Lung (tissue), 12 donors: Measurements from ENCODE around the gene MAP3K14. TPM values are rescaled to one million over a fixed set of nuclear protein-coding genes. Genes with fewer than 3 reads are reported as not detected.

Experiments used
- ATAC-seq: fragments of 200-7000 bp; cut with Tn5 transposase; one replicate; pipeline ENCODE4 v1.9.1; 2020; ENCODE audit warnings: moderate number of reproducible peaks; ENCODE audit not compliant: insufficient read depth, low FRiP score
- DNase-seq, 3 donors: peaks; one replicate each; pipeline ENCODE4 v3.0.0-alpha.2; 2013 to 2017
- H3K27ac ChIP-seq, 2 donors: one replicate each; pipeline ENCODE4 v1.5.1; 2013; ENCODE audit warnings: mild to moderate bottlenecking in 2 of 2, moderate library complexity in 2 of 2, control low read depth in 1 of 2, inconsistent platforms in 1 of 2, low read depth in 1 of 2, low read length in 1 of 2
- H3K27me3 ChIP-seq, 3 donors: one replicate each; pipeline ENCODE4 v1.5.1; 2013; ENCODE audit warnings: low read length in 2 of 3; ENCODE audit not compliant: control insufficient read depth in 3 of 3, insufficient read depth in 3 of 3
- H3K36me3 ChIP-seq, 4 donors: one replicate each; pipeline ENCODE4 v1.5.1; 2013; ENCODE audit warnings: low read length in 4 of 4, mild to moderate bottlenecking in 1 of 4, moderate library complexity in 1 of 4; ENCODE audit not compliant: control insufficient read depth in 4 of 4, insufficient read depth in 4 of 4
- H3K4me1 ChIP-seq, 5 donors: one replicate each; pipeline ENCODE4 v1.5.1; 2013; ENCODE audit warnings: low read length in 5 of 5, mild to moderate bottlenecking in 2 of 5, moderate library complexity in 1 of 5; ENCODE audit not compliant: control insufficient read depth in 5 of 5, insufficient read depth in 5 of 5
- H3K4me3 ChIP-seq: one replicate; pipeline ENCODE4 v1.5.1; 2013; ENCODE audit warnings: mild to moderate bottlenecking, control low read depth, moderate library complexity
- H3K9ac ChIP-seq, 2 donors: one replicate each; pipeline ENCODE4 v1.5.1; 2013; ENCODE audit warnings: low read length in 2 of 2, control low read depth in 1 of 2; ENCODE audit not compliant: insufficient read depth in 1 of 2
- H3K9me3 ChIP-seq, 4 donors: one replicate each; pipeline ENCODE4 v1.5.1; 2013; ENCODE audit warnings: low read length in 3 of 4, mild to moderate bottlenecking in 1 of 4, moderate library complexity in 1 of 4; ENCODE audit not compliant: control insufficient read depth in 4 of 4, insufficient read depth in 3 of 4
- CTCF ChIP-seq: IDR thresholded peaks from 2 replicates; pipeline ENCODE4 v1.5.1; 2012; ENCODE audit warnings: mild to moderate bottlenecking; ENCODE audit errors: control extremely low read depth, extremely low read depth
- WGBS, 2 donors: extraction: QIAGEN DNeasy Blood & Tissue Kit; methylation state at CpG; one replicate each; pipeline ENCODE4 v1.1.7; 2013; 5-methylcytosine and 5-hydroxymethylcytosine counted together
- polyA plus RNA-seq, 2 donors: library from polyadenylated mRNA; stranded (reverse); fragments of 200-250 nt; gene quantifications; one replicate each; pipeline ENCODE4 v1.2.1, GENCODE V29; 2013
- total RNA-seq, 2 donors: library from RNA; depleted of rRNA in 1 of 2; stranded (reverse); fragments of >200 nt in 1 of 2; gene quantifications; one replicate each; pipeline ENCODE4 v1.2.1, GENCODE V29; 2014 to 2021
- donor health status: control.
- donor health status: control.
- donor health status: Bipolar disorder and iron deficiency.
- donor health status: healthy.
- donor health status: DM: yes; HTN: yes; CAD: no.

The MAP3K14 gene
- total and polyA plus RNA-seq, 4 donors, result 5.9 to 13.5 (median 7.8) TPM

GRCh38 chr17:45248132-45248957, 68.5 kb downstream of the MAP3K14 start:
- peaks cover 0 to 2% (median 0%) of the 10 kb centered on the region in 3 donors for H3K27me3 ChIP-seq
- peaks cover 0 to 22% (median 0%) of the 10 kb centered on the region in 4 donors for H3K36me3 ChIP-seq
- peak overlapping the region; percentile 33 for H3K4me3 ChIP-seq
- 26 to 29% methylated on average over 22 to 39 of the region's 39 CpGs for WGBS, 2 donors
- peak overlapping the region; percentile 20 to 31 for H3K9ac ChIP-seq
- DNase-seq, result peak in 2 of 3 donors; percentile 40 to 45
- H3K9me3 ChIP-seq, result no peaks in the 10 kb centered on the region
- ATAC-seq, result peak; percentile 58
- peaks cover 0 to 13% (median 0%) of the 10 kb centered on the region in 5 donors for H3K4me1 ChIP-seq
- H3K27ac ChIP-seq, result peak overlapping the region in 1 of 2 donors; percentile 91
- no peak for TF ChIP-seq CTCF

- Histone ChIP-seq H3K4me1 (peaks cover 0 to 13% (median 0%) of the 10 kb centered on the region in 5 donors), H3K27ac (peak overlapping the region in 1 of 2 donors; percentile 91), H3K9me3 (no peaks in the 10 kb centered on the region), H3K27me3 (peaks cover 0 to 2% (median 2%) of the 10 kb centered on the region in 3 donors), H3K9ac (no peak overlapping the region), H3K36me3 (peaks cover 0 to 28% (median 0%) of the 10 kb centered on the region in 4 donors), H3K4me3 (peak overlapping the region; percentile 33)
- DNase-seq (peak; percentile 81 to 87 (median 85)), ATAC-seq (peak; percentile 91)
- 1 to 2% methylated on average over 41 to 61 of the region's 61 CpGs for WGBS, 2 donors
- TF ChIP-seq CTCF, result no peak
Observed at GRCh38 chr17:45247429-45248131, 69.2 kb downstream of the MAP3K14 start.

- peaks cover 0 to 13% (median 0%) of the 10 kb centered on the region in 5 donors for H3K4me1 ChIP-seq
- no peak for TF ChIP-seq CTCF
- peak overlapping the region in 1 of 2 donors; percentile 51 for H3K27ac ChIP-seq
- peak in 2 of 3 donors; percentile 61 to 77 for DNase-seq
- peaks cover 0 to 33% (median 0%) of the 10 kb centered on the region in 4 donors for H3K36me3 ChIP-seq
- peak overlapping the region; percentile 32 for H3K4me3 ChIP-seq
- WGBS, 2 donors, result 15 to 25% methylated on average over 33 of the region's 33 CpGs
- peaks cover 0 to 6% (median 3%) of the 10 kb centered on the region in 3 donors for H3K27me3 ChIP-seq
- H3K9me3 ChIP-seq, result no peaks in the 10 kb centered on the region
- no peak overlapping the region for H3K9ac ChIP-seq
- ATAC-seq, result no peak
Observed at GRCh38 chr17:45246861-45247428, 69.9 kb downstream of the MAP3K14 start.
